HG02884 (cell line): ENCODE results near the gene SMIM13.

Source experiments
- ATAC-seq: cut with Tn5 transposase; IDR thresholded peaks from one replicate; pipeline ENCODE4 v1.9.1; 2021; ENCODE audit warnings: mild to moderate bottlenecking, moderate library complexity; ENCODE audit not compliant: unreplicated experiment

Gene SMIM13

DNA sequence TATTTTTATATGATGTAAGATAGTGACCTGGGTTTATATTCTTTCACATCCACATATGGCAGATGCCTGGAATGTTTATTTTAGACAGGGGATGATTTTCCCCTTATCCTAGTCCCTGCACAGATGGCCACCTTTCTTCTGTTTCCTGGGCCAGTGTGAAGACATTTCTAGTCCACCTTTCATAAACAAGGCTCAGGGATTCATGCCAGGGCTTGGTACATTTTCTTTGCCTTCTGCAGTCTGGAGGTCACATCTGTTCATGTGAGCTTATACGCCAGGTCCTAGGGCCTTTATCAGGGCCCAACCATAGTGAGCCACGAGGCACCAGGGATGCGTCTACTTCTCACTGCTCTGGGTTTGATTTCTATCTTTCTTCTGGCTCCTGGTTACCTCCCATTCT, 55.9 kb downstream of the SMIM13 start:
- no peak for ATAC-seq

DNA sequence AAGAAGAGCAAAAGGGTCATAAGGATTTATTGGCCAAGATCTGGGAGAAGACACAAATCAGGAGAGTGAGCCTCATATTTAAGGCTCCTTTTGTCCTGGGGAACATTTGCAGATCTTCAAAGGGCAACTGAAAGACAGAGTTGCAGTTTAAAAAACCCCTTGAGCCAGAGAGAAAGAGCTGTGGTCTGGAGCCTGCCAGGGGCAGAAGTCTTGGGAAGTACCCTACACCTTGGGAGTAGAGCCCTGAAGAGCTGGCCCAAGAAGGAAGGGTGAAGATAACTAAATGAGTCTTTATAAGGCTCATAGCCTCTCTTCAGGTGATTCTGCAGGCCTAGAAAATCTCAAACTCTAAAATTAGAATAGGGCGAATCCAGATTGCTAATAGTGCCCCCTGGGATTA, 57.9 kb downstream of the SMIM13 start:
- ATAC-seq: no peak

DNA sequence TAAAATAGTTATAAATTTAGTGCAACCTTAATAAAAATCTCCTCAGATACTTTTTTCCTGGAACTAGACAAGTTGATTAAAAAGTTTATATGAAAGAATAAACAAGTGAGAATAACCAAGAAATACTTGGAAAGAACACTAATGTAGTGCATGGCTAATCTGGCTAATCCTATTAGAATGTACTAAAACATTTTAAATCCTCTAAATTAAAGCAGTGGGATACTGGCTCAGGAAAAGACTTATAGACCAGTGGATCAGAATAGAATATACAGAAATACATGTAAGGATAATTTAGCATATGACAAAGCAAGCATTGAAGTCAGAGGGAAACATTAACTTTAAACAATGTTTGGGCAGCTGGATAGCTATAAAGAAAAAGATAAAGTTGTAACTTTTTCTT, 58.9 kb downstream of the SMIM13 start:
- ATAC-seq: no peak

GRCh38 chr6:11153447-11153846, 59.8 kb downstream of the SMIM13 start:
- no peak for ATAC-seq

- ATAC-seq: no peak
Measured at GRCh38 chr6:11155589-11155988, 62.0 kb downstream of the SMIM13 start.

- ATAC-seq: no peak
Measured at GRCh38 chr6:11160199-11160598, 66.6 kb downstream of the SMIM13 start.

DNA sequence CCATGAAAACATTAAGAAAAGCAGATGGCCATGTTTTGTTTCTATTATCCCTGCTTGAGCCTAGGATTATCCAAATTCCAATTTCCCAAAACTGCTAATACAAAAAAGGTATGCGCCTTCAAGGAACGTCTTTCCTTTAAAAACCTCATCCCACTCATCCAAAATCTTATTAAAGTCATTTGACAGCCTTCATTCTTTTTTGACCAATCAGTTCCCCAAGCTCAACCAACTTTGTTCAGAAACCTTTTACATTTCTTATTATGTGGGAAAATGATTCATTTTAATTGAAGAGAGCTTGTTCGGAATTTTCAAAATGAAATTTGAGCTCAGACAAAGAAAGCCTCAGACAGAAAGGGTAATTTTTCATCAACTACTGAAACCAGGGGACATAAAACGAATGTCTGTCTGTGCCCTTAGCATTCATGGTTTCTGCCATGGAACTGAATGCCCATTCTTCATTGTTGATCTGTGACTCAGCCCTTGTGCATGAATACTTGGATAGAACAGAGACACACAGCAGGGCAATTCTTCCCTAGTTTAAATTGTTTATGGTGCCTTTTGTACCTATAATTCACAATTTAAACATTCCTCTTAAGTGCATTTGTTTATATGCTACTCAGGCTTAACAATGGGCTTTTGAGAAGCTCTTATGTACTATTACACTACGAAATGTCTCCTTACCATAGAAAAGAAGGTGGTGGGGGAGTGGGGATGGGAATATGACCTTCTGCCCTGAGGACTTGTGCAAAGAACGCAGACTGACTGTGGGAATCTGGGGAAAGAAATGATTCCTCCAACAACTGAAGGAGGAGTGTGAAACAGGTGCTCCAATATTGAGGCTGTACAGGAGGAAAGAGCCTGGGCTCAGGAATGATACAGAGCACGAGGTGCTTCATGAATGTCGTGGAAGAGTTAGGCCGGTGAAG, 67.7 kb downstream of the SMIM13 start:
- ATAC-seq: no peak

DNA sequence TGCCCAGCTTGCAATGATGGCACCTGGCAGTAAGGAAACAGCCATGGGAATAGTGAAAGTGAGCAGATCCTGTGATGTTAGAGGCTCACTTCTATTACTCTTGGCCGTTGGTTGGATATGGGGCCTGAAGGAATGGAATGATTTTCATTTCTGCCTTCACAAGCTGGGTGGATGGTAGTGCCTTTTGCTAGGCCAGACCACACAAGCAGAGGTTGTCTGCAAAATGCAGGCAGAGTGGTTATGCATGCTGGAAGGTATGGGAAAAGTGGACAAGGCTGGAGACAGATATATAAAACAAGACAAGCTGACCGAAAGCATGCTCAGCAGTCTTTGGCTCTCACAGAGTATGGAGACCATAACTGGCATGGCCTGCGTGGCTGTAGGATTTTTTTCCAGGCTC, 68.6 kb downstream of the SMIM13 start:
- ATAC-seq: no peak

GRCh38 chr6:11163932-11164331, 70.3 kb downstream of the SMIM13 start:
- no peak for ATAC-seq

- ATAC-seq: no peak
Measured at GRCh38 chr6:11164717-11165646, 71.3 kb downstream of the SMIM13 start.

DNA sequence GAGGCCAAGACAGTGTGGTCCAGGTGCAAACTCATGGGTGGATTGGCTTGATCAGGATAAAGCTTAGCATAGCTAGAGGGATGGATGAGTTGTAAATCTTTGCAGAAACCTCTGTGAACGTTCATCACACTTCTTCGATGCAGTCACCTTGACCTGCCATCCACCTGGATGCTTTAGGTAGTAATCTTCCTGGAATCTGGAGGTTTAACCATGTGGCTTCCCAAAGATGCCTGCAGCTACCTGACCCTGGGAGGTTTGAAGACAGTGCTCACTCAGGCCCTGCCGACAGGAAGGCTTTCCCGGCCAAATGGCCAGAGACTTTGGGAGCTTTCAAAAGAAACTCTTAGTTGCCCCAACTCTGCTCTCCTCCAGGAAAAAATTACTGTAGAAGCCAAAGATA, 73.3 kb downstream of the SMIM13 start:
- ATAC-seq: no peak

- ATAC-seq: no peak
Measured at GRCh38 chr6:11168091-11168635, 74.5 kb downstream of the SMIM13 start.

GRCh38 chr6:11171952-11172351, 78.3 kb downstream of the SMIM13 start:
- ATAC-seq: no peak

- no peak for ATAC-seq
Measured at GRCh38 chr6:11172501-11173327, 79.1 kb downstream of the SMIM13 start.

- ATAC-seq: no peak
Measured at GRCh38 chr6:11174242-11174611, 80.6 kb downstream of the SMIM13 start.

DNA sequence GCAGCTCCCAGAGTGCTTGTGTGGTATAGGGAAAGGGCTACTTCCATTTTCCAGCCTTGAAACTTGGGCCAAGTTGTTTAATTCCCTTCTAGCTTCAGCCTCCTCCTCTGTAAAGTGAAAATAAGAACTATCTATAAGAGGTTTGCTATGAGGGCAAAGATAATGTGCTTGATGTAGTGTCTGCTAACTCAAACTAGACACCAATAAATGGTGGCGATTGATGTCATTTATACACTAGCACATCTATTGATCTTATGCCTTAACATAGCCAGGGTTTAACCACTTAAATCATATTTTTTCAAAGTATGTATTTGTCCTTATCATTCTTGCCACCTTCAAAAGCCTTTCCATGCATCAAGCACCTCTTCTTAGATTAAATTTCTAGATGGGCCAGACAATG, 83.6 kb downstream of the SMIM13 start:
- no peak for ATAC-seq

- no peak for ATAC-seq
Measured at GRCh38 chr6:11179088-11179418, 85.4 kb downstream of the SMIM13 start.

- ATAC-seq: no peak
Measured at GRCh38 chr6:11179419-11180202, 86.0 kb downstream of the SMIM13 start.

GRCh38 chr6:11181478-11182136, 88.0 kb downstream of the SMIM13 start:
- ATAC-seq: no peak
